ENCODE data around the gene UBXN1.

Gene UBXN1

GRCh38 chr11:62648185-62648966 lies 30.5 kb downstream of the UBXN1 start:
- Histone ChIP-seq H3K27me3 (ENCODE audit: control insufficient read depth, insufficient read depth, low read length) (no peaks in the 10 kb centered on the region), H3K36me3 (ENCODE audit: control insufficient read depth, insufficient read depth, low read length) (peaks cover 29% of the 10 kb centered on the region), H3K9me3 (ENCODE audit: control insufficient read depth, insufficient read depth, low read length) (no peaks in the 10 kb centered on the region), H3K9ac (ENCODE audit: low read depth, low read length) (no peak overlapping the region), H3K4me1 (ENCODE audit: control insufficient read depth, insufficient read depth, low read length) (no peaks in the 10 kb centered on the region), H3K4me3 (ENCODE audit: low read depth, low read length) (no peak overlapping the region)

- Histone ChIP-seq H3K4me3 (ENCODE audit: low read depth, low read length) (no peak overlapping the region), H3K4me1 (ENCODE audit: control insufficient read depth, insufficient read depth, low read length) (no peaks in the 10 kb centered on the region), H3K36me3 (ENCODE audit: control insufficient read depth, insufficient read depth, low read length) (peaks cover 32% of the 10 kb centered on the region), H3K9ac (ENCODE audit: low read depth, low read length) (no peak overlapping the region), H3K9me3 (ENCODE audit: control insufficient read depth, insufficient read depth, low read length) (no peaks in the 10 kb centered on the region), H3K27me3 (ENCODE audit: control insufficient read depth, insufficient read depth, low read length) (no peaks in the 10 kb centered on the region)
Observed at GRCh38 chr11:62647609-62648005, 31.3 kb downstream of the UBXN1 start.

- Histone ChIP-seq H3K4me3 (ENCODE audit: low read depth, low read length) (peak overlapping the region; percentile 22), H3K36me3 (ENCODE audit: control insufficient read depth, insufficient read depth, low read length) (peaks cover 32% of the 10 kb centered on the region), H3K4me1 (ENCODE audit: control insufficient read depth, insufficient read depth, low read length) (no peaks in the 10 kb centered on the region), H3K9me3 (ENCODE audit: control insufficient read depth, insufficient read depth, low read length) (no peaks in the 10 kb centered on the region), H3K9ac (ENCODE audit: low read depth, low read length) (no peak overlapping the region), H3K27me3 (ENCODE audit: control insufficient read depth, insufficient read depth, low read length) (no peaks in the 10 kb centered on the region)
Observed at GRCh38 chr11:62646825-62647608, 31.9 kb downstream of the UBXN1 start.

GRCh38 chr11:62645946-62646824 lies 32.7 kb downstream of the UBXN1 start, which contains the start of gene GANAB:
Gene GANAB, minus strand, starts transcription at chr11:62646613. Its CDS starts 14 bp downstream, at chr11:62646599.
- peak within 1 kb of the TSS; percentile 95 for H3K4me3 ChIP-seq (ENCODE audit: low read depth, low read length)
- no peaks in the 10 kb centered on the region for H3K9me3 ChIP-seq (ENCODE audit: control insufficient read depth, insufficient read depth, low read length)
- H3K27me3 ChIP-seq (ENCODE audit: control insufficient read depth, insufficient read depth, low read length) = no peaks in the 10 kb centered on the region
- H3K9ac ChIP-seq (ENCODE audit: low read depth, low read length) = peak within 1 kb of the TSS; percentile 98
- H3K36me3 ChIP-seq (ENCODE audit: control insufficient read depth, insufficient read depth, low read length) = peaks cover 32% of the 10 kb centered on the region
- no peaks in the 10 kb centered on the region for H3K4me1 ChIP-seq (ENCODE audit: control insufficient read depth, insufficient read depth, low read length)

- Histone ChIP-seq H3K4me3 (ENCODE audit: low read depth, low read length) (peak overlapping the region; percentile 95), H3K9me3 (ENCODE audit: control insufficient read depth, insufficient read depth, low read length) (no peaks in the 10 kb centered on the region), H3K27me3 (ENCODE audit: control insufficient read depth, insufficient read depth, low read length) (no peaks in the 10 kb centered on the region), H3K9ac (ENCODE audit: low read depth, low read length) (peak overlapping the region; percentile 98), H3K36me3 (ENCODE audit: control insufficient read depth, insufficient read depth, low read length) (peaks cover 32% of the 10 kb centered on the region), H3K4me1 (ENCODE audit: control insufficient read depth, insufficient read depth, low read length) (no peaks in the 10 kb centered on the region)
Observed at GRCh38 chr11:62645671-62645945, 33.3 kb downstream of the UBXN1 start.

GRCh38 chr11:62644220-62644619 lies 34.7 kb downstream of the UBXN1 start:
- no peaks in the 10 kb centered on the region for H3K4me1 ChIP-seq (ENCODE audit: control insufficient read depth, insufficient read depth, low read length)
- H3K9ac ChIP-seq (ENCODE audit: low read depth, low read length) = no peak overlapping the region
- H3K27me3 ChIP-seq (ENCODE audit: control insufficient read depth, insufficient read depth, low read length) = no peaks in the 10 kb centered on the region
- peaks cover 27% of the 10 kb centered on the region for H3K36me3 ChIP-seq (ENCODE audit: control insufficient read depth, insufficient read depth, low read length)
- H3K9me3 ChIP-seq (ENCODE audit: control insufficient read depth, insufficient read depth, low read length) = no peaks in the 10 kb centered on the region
- H3K4me3 ChIP-seq (ENCODE audit: low read depth, low read length) = no peak overlapping the region

GRCh38 chr11:62632492-62632891 lies 46.4 kb downstream of the UBXN1 start:
- Histone ChIP-seq H3K4me3 (ENCODE audit: low read depth, low read length) (no peak overlapping the region), H3K4me1 (ENCODE audit: control insufficient read depth, insufficient read depth, low read length) (no peaks in the 10 kb centered on the region), H3K9me3 (ENCODE audit: control insufficient read depth, insufficient read depth, low read length) (no peaks in the 10 kb centered on the region), H3K36me3 (ENCODE audit: control insufficient read depth, insufficient read depth, low read length) (peaks cover 74% of the 10 kb centered on the region), H3K9ac (ENCODE audit: low read depth, low read length) (no peak overlapping the region), H3K27me3 (ENCODE audit: control insufficient read depth, insufficient read depth, low read length) (no peaks in the 10 kb centered on the region)

- no peak overlapping the region for H3K9ac ChIP-seq (ENCODE audit: low read depth, low read length)
- no peaks in the 10 kb centered on the region for H3K27me3 ChIP-seq (ENCODE audit: control insufficient read depth, insufficient read depth, low read length)
- no peaks in the 10 kb centered on the region for H3K9me3 ChIP-seq (ENCODE audit: control insufficient read depth, insufficient read depth, low read length)
- no peak overlapping the region for H3K4me3 ChIP-seq (ENCODE audit: low read depth, low read length)
- peaks cover 72% of the 10 kb centered on the region for H3K36me3 ChIP-seq (ENCODE audit: control insufficient read depth, insufficient read depth, low read length)
- H3K4me1 ChIP-seq (ENCODE audit: control insufficient read depth, insufficient read depth, low read length) = no peaks in the 10 kb centered on the region
Observed at GRCh38 chr11:62627713-62628112, 51.2 kb downstream of the UBXN1 start.

All from iPS-15b (cell line).